HUES48 (cell line): ENCODE results near the gene ZBTB4.

Experiments used
- H3K27ac ChIP-seq: one replicate; pipeline ENCODE4 v1.7.0; 2013; ENCODE audit warnings: low read depth, low read length, inconsistent platforms
- H3K27me3 ChIP-seq: 2 replicates; pipeline ENCODE4 v1.6.1; 2013; ENCODE audit warnings: mild to moderate bottlenecking, low read length; ENCODE audit not compliant: control insufficient read depth, insufficient read depth
- H3K36me3 ChIP-seq: 2 replicates; pipeline ENCODE4 v1.6.1; 2013; ENCODE audit warnings: low read length; ENCODE audit not compliant: control insufficient read depth, insufficient read depth
- H3K4me1 ChIP-seq: 2 replicates; pipeline ENCODE4 v1.6.1; 2013; ENCODE audit warnings: mild to moderate bottlenecking, low read length; ENCODE audit not compliant: control insufficient read depth, insufficient read depth
- H3K4me3 ChIP-seq: 2 replicates; pipeline ENCODE4 v1.5.1; 2013; ENCODE audit warnings: mild to moderate bottlenecking, low read depth, low read length
- H3K9ac ChIP-seq: 2 replicates; pipeline ENCODE4 v1.6.1; 2013; ENCODE audit warnings: mild to moderate bottlenecking, low read depth, low read length, moderate library complexity
- H3K9me3 ChIP-seq: 2 replicates; pipeline ENCODE4 v1.6.1; 2013; ENCODE audit warnings: low read length; ENCODE audit not compliant: control insufficient read depth, insufficient read depth

Gene ZBTB4

GRCh38 chr17:7438656-7439460 is 40.6 kb downstream of the ZBTB4 start:
- H3K9me3 ChIP-seq = no peaks in the 10 kb centered on the region
- H3K27me3 ChIP-seq = peaks cover 24% of the 10 kb centered on the region
- peak overlapping the region; percentile 92 for H3K4me3 ChIP-seq
- H3K9ac ChIP-seq = no peak overlapping the region
- no peak overlapping the region for H3K27ac ChIP-seq
- H3K4me1 ChIP-seq = peaks cover 26% of the 10 kb centered on the region
- H3K36me3 ChIP-seq = no peaks in the 10 kb centered on the region

DNA sequence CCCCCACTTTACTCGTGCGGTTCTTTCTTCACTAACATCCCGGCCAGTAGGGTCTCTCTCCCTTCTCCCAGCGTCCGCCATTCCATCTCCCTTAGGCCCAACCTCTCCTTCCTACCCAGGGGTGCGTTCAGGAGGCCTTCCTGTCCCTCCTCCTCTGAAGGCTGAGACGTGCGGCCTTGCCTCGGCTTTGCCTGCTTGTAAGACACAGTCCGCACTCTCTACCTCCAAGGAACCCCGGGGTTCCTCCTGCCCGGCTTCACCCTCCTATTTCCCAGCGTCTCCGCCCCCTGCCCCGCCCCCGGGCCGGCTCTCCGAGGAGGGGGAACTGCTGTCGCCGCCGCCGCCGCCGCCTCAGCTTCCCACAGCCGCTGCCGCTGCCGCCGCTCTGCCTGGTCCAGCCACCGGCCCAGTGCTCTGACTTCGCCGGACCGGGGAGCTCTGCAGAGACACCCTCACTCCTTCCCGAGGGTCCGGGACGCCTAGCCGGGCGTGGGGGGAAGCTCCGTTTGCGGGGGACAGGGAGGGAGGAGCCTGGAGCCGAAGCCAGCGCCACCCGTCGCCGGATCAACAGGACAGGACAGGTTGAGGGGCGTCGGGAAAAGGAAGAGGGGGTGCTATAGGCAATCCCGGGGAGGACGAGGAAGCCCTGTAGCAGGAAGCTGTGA is 41.3 kb downstream of the ZBTB4 start:
- no peaks in the 10 kb centered on the region for H3K9me3 ChIP-seq
- H3K36me3 ChIP-seq = no peaks in the 10 kb centered on the region
- H3K27ac ChIP-seq = no peak overlapping the region
- peaks cover 24% of the 10 kb centered on the region for H3K27me3 ChIP-seq
- no peak overlapping the region for H3K9ac ChIP-seq
- peak overlapping the region; percentile 92 for H3K4me3 ChIP-seq
- H3K4me1 ChIP-seq = peaks cover 26% of the 10 kb centered on the region

DNA sequence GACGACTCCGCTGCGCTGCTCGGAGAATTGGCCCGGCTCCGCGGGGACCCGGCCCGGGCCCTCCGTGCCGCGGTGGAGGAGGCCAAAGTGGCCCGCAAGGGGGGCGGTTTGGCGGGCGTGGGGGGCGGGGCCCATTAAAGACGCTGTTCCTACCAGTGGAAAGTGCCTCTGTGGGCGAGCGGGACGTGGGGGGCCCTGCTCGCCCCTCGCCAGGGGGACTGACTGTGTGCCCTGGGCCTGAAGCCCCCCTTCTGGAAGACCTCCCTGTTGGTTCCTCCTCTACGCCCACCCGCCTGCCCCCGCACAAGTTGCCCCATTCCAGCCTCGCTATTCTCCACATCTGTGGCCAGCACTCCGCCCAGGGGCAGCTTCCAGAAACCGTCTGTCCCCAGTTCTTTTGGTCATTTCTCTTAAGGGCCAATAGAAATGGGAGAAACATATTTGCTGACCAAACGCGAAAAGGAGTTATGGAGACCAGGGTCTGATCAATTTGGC is 42.0 kb downstream of the ZBTB4 start:
- Histone ChIP-seq H3K36me3 (no peaks in the 10 kb centered on the region), H3K9me3 (no peaks in the 10 kb centered on the region), H3K9ac (no peak overlapping the region), H3K27me3 (peaks cover 24% of the 10 kb centered on the region), H3K4me1 (peaks cover 26% of the 10 kb centered on the region), H3K4me3 (peak overlapping the region; percentile 92), H3K27ac (no peak overlapping the region)

DNA sequence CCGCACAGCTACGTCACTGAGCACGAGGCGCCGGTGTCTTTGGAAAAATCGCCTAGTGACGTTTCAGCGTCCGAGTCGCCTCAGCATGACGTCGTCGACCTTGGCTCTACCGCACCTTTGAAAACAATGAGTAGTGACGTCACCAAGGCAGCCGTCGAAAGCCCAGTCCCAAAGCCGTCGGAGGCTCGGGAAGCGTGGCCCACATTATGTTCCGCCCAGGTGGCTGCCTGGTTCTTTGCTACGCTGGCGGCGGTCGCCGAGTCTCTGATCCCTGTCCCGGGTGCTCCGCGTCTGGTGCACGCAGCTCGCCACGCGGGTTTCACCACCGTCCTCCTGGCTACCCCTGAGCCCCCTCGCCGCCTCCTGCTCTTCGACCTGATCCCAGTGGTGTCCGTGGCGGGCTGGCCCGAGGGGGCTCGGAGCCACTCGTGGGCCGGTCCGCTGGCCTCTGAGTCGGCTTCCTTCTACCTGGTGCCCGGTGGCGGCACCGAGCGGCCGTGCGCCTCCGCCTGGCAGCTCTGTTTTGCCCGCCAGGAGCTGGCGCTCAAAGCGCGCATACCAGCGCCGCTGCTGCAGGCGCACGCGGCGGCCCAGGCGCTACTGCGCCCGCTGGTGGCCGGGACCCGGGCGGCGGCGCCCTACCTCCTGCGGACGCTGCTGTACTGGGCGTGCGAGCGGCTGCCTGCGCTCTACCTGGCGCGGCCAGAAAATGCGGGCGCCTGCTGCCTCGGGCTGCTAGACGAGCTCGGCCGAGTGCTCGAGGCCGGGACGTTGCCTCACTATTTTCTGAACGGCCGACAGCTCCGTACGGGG is 42.7 kb downstream of the ZBTB4 start:
- peak overlapping the region; percentile 92 for H3K4me3 ChIP-seq
- peak overlapping the region; percentile 23 for H3K27ac ChIP-seq
- no peaks in the 10 kb centered on the region for H3K36me3 ChIP-seq
- H3K4me1 ChIP-seq = peaks cover 26% of the 10 kb centered on the region
- H3K9ac ChIP-seq = peak overlapping the region; percentile 50; the same call in 1 of the 2 replicates
- H3K9me3 ChIP-seq = no peaks in the 10 kb centered on the region
- peaks cover 24% of the 10 kb centered on the region for H3K27me3 ChIP-seq

- peak overlapping the region; percentile 50 for H3K9ac ChIP-seq
- H3K9me3 ChIP-seq = no peaks in the 10 kb centered on the region
- peaks cover 24% of the 10 kb centered on the region for H3K27me3 ChIP-seq
- H3K4me1 ChIP-seq = peaks cover 19% of the 10 kb centered on the region
- no peaks in the 10 kb centered on the region for H3K36me3 ChIP-seq
- H3K27ac ChIP-seq = peak overlapping the region; percentile 73
- peak overlapping the region; percentile 92 for H3K4me3 ChIP-seq
Observed at GRCh38 chr17:7435676-7436555, 43.5 kb downstream of the ZBTB4 start.

DNA sequence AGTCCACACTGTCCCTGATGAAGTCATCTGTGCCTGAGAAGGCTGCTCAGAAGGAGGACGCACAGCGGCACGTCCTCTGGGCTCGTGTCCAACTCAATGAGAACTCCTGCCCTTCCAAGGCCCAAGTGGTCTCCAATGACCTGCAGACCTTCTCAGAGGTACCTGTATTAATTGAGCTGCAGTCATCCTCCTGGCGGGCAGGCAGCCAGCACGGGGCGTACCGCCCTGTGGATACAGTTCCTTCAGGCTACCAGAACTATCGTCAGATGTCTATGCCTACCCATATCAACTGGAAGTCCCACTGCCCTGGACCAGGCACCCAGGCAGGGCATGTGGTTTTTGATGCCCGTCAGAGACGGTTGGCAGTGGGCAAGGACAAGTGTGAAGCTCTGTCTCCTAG is 47.1 kb downstream of the ZBTB4 start:
- Histone ChIP-seq H3K36me3 (no peaks in the 10 kb centered on the region), H3K27me3 (no peaks in the 10 kb centered on the region), H3K9ac (no peak overlapping the region), H3K9me3 (no peaks in the 10 kb centered on the region), H3K4me1 (peaks cover 4% of the 10 kb centered on the region; the same call in 1 of the 2 replicates), H3K4me3 (no peak overlapping the region), H3K27ac (no peak overlapping the region)

- Histone ChIP-seq H3K27me3 (no peaks in the 10 kb centered on the region), H3K27ac (no peak overlapping the region), H3K4me1 (peaks cover 3% of the 10 kb centered on the region; the same call in 1 of the 2 replicates), H3K36me3 (no peaks in the 10 kb centered on the region), H3K4me3 (no peak overlapping the region), H3K9ac (no peak overlapping the region), H3K9me3 (no peaks in the 10 kb centered on the region)
Observed at GRCh38 chr17:7431231-7431630, 48.2 kb downstream of the ZBTB4 start.

- no peak overlapping the region for H3K27ac ChIP-seq
- H3K9me3 ChIP-seq = no peaks in the 10 kb centered on the region
- no peaks in the 10 kb centered on the region for H3K4me1 ChIP-seq
- H3K27me3 ChIP-seq = no peaks in the 10 kb centered on the region
- H3K4me3 ChIP-seq = no peak overlapping the region
- H3K9ac ChIP-seq = no peak overlapping the region
- H3K36me3 ChIP-seq = no peaks in the 10 kb centered on the region
Observed at GRCh38 chr17:7429722-7430121, 49.7 kb downstream of the ZBTB4 start.

- H3K9ac ChIP-seq = no peak within 1 kb of the TSS
- no peaks in the 10 kb centered on the region for H3K36me3 ChIP-seq
- H3K4me3 ChIP-seq = no peak within 1 kb of the TSS
- no peaks in the 10 kb centered on the region for H3K27me3 ChIP-seq
- H3K9me3 ChIP-seq = no peaks in the 10 kb centered on the region
- H3K4me1 ChIP-seq = no peaks in the 10 kb centered on the region
- no peak within 1 kb of the TSS for H3K27ac ChIP-seq
Observed at GRCh38 chr17:7428557-7428956, 50.9 kb downstream of the ZBTB4 start, which contains the start of gene SPEM3. TSS of gene SPEM3 (plus strand) at chr17:7428857. CDS start at chr17:7428903, 46 bp downstream.

GRCh38 chr17:7427549-7427948 is 51.9 kb downstream of the ZBTB4 start:
- Histone ChIP-seq H3K36me3 (no peaks in the 10 kb centered on the region), H3K4me1 (no peaks in the 10 kb centered on the region), H3K9ac (no peak overlapping the region), H3K4me3 (no peak overlapping the region), H3K9me3 (no peaks in the 10 kb centered on the region), H3K27ac (no peak overlapping the region), H3K27me3 (no peaks in the 10 kb centered on the region)
